Measurements from ENCODE around the gene IPO8.

GRCh38 chr12:30582943-30583342 is 112.7 kb downstream of the IPO8 start:
- no peak for TF ChIP-seq POLR2A (IDR thresholded peaks at IDR 0.05)
- no peak for TF ChIP-seq CTCF (IDR thresholded peaks at IDR 0.05)
